ENCODE results near the gene HMG20B. TPM values are rescaled to one million over a fixed set of nuclear protein-coding genes. Genes with fewer than 3 reads are reported as not detected.
"Not testable (repeated sequence)": the region's sequence is repeated elsewhere in the genome, so short reads cannot be mapped to it uniquely, and the experiment has no call there.

The HMG20B gene
- total RNA-seq, 1 donor from 2014 or later, result 100 TPM

GRCh38 chr19:3556423-3556977, 16.2 kb upstream of the HMG20B start:
- no peak for DNase-seq (ENCODE audit: low spot score)

- no peak for DNase-seq (ENCODE audit: low spot score)
These were observed 15.7 kb upstream of the HMG20B start for GRCh38 chr19:3556978-3557460.

DNA sequence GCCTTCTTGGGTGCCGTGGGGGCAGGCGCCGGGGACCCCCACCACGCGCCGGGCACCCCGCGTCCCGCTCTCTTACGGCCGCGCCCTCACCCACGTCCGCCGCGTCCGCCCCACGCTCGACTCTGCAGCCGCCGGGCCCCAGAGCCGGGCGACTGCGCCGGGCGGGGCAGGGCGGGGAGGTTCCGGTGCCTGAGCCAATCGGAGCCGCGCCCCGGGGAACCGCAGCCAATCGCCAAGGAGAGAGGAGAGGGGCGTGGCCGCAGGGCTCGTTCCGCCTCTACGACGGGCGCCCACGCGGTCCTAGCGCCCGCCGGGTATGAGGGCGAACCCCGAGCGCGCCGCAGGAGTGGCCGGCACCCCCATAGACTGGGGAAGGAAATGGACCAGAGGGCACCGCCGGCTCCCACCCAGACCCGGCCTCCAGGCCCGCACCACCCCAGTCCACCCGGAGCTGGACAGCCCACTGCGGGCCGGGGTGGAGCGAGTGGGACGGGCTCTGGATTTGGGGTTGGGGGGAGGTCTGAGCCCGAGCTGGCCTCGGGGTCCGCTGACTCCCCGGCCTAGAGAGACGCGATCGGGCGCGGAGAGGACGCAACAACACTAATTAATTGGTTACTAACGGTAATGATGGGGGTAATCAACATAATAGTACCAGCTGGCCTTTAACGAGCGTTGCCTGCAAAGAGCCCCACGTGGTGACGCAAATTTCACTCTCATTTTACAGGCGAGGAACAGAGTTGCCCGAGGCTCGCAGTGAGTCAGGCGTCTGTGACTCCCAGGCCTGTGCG, 15.1 kb upstream of the HMG20B start, which contains the start of gene MFSD12:
TSS of gene MFSD12 (minus strand) at position 126 of the 788 bp plus-strand sequence. CDS start 183 bp downstream, outside the sequence.
- peak; percentile 94 for DNase-seq (ENCODE audit: low spot score)

DNA sequence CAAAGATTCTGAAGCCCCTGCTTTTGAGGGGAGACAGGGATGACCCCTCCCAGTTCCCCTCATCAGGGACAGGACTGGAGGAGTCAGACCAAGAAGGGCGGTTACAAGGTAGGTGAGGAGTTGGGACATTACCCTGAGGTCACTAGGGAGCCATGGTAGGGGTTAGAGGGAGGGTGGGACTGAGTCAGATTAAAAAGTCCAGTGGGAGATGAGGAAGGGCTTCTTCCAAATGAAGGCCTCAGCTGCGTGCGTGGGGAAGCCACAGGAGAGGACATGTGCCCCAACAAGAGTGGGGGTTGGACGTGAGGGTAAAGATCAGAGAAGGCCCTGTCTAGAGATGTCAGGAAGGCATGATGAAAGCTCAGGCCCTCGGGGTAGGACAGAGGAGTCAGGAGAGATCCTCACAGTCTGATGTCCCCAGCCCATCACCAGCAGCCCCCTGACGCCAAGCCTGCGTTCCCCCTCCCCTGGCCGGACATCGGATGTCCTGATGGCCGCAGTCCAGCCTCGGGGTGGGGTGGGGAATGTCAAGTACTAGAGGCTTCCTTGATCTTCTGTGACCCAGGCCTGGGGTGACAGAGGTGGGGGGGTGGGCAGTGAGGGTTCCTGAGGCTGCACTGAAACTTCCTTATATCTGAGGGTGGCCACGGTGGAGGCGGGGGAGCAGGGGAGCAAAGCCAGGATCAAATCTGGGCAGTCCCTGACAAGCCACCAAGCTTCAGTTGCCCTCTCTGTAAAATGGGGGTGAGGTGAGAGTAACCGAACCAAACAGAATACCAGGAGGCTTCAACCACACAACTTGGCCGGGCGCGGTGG, 8.8 kb upstream of the HMG20B start:
- DNase-seq (ENCODE audit: low spot score), result no peak

DNA sequence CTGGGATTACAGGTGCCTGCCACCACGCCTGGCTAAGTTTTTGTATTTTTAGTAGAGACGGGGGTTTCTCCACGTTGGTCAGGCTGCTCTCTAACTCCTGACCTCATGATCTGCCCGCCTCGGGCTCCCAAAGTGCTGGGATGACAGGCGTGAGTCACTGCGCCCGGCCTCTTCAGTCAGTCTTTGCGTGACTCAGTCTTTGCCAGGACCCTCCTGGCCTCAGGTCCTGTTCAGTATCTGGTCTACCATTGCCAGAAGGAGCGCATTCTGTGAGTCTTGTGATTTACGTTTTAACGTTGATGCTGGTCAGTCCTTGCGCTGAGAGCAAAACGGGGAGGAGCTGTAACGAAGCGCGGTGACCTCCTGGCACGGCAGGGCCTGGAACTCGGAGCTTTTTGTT, 7.6 kb upstream of the HMG20B start:
- DNase-seq (ENCODE audit: low spot score), result no peak

GRCh38 chr19:3570042-3570441, 2.7 kb upstream of the HMG20B start:
- not testable (repeated sequence) for DNase-seq (ENCODE audit: low spot score)

DNA sequence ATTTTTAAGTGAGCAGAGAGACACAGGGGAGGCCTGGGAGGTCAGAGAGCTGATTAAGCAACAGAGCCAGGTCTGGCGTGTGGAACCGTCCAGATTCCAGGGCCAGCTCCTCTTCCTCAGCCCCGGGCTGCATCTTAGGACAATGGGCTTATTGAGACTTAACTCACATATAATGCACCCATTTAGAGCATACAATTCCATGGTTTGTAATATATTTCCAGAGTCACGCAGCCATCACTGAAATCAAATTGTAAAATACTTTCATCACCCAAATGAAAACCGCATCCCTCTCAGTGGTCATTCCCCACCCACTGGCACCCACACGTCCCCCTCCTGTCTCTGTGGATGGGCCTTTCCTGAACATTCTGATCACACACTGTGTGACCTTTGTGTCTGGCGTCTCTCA, 2.1 kb upstream of the HMG20B start:
- DNase-seq (ENCODE audit: low spot score), result no peak

- DNase-seq (ENCODE audit: low spot score), result peak; percentile 100
These were observed 451 bp upstream of the HMG20B start for GRCh38 chr19:3572132-3572854.

DNA sequence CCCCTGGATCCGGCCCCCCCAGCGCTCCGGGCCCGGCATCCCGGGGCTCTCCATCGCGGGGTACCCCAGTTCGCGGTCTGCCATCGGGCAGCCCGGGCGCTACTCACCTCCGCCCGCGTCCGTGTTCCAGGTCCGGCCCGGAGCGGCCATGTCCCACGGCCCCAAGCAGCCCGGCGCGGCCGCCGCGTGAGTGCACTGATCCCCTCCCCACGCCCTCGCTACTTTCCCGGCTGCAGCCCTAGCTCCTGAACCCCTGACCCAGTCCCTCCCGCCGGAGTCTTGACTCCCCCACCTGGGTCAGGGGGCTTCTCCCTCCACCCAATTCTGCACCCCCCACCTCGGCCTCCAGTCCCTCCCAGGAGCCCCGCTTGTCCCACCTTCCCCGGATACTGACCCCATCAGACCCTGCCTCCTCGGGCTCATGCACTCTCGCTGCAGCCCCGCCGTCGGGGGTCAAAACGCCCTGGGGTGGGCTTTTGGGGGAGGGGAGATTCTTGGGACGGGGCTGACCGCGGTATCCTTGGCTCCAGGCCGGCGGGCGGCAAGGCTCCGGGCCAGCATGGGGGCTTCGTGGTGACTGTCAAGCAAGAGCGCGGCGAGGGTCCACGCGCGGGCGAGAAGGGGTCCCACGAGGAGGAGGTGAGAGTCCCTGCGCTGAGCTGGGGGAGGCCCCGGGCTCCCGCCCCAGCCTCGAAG, 566 bp downstream of the HMG20B start:
- no peak for DNase-seq (ENCODE audit: low spot score)

GRCh38 chr19:3573858-3574637, 1.3 kb downstream of the HMG20B start:
- DNase-seq (ENCODE audit: low spot score), result peak; percentile 80

GRCh38 chr19:3575260-3575741, 2.6 kb downstream of the HMG20B start:
- DNase-seq (ENCODE audit: low spot score), result no peak

- DNase-seq (ENCODE audit: low spot score), result no peak
These were observed 3.4 kb downstream of the HMG20B start for GRCh38 chr19:3575949-3576673.

- peak; percentile 50 for DNase-seq (ENCODE audit: low spot score)
These were observed 4.1 kb downstream of the HMG20B start for GRCh38 chr19:3576696-3577443.

GRCh38 chr19:3577723-3578344, 5.1 kb downstream of the HMG20B start:
- no peak for DNase-seq (ENCODE audit: low spot score)

- DNase-seq (ENCODE audit: low spot score), result no peak
These were observed 5.6 kb downstream of the HMG20B start for GRCh38 chr19:3578390-3578789.

- DNase-seq (ENCODE audit: low spot score), result no peak
These were observed 7.6 kb downstream of the HMG20B start for GRCh38 chr19:3580156-3580934.

DNA sequence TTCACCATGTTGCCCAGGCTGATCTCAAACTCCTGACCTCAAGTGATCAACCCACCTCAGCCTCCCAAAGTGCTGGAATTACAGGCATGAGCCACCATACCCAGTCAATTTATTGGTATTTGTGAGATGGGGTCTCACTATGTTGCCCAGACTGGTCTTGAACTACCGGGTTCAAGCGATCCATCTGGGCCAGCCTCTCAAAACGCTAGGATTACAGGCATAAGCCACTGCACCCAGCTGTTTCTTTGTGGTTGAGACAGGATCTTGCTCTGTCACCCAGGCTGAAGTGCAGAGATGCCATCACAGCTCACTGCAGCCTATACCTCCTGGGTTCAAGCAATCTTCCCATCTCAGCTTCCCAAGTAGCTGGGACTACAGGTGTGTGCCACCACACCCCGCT, 9.0 kb downstream of the HMG20B start:
- not testable (repeated sequence) for DNase-seq (ENCODE audit: low spot score)

All from mucosa of gallbladder (tissue), 1 donor.